GM19324 (cell line): ENCODE data around the gene PCDH11X.
"Not testable (repeated sequence)": the region's sequence is repeated elsewhere in the genome, so short reads cannot be mapped to it uniquely, and the experiment has no call there.

ENCODE experiments used
- ATAC-seq: cut with Tn5 transposase; IDR thresholded peaks from one replicate; pipeline ENCODE4 v1.9.1; 2021; ENCODE audit warnings: mild to moderate bottlenecking, moderate library complexity; ENCODE audit not compliant: unreplicated experiment, low FRiP score

Gene PCDH11X, protein sequence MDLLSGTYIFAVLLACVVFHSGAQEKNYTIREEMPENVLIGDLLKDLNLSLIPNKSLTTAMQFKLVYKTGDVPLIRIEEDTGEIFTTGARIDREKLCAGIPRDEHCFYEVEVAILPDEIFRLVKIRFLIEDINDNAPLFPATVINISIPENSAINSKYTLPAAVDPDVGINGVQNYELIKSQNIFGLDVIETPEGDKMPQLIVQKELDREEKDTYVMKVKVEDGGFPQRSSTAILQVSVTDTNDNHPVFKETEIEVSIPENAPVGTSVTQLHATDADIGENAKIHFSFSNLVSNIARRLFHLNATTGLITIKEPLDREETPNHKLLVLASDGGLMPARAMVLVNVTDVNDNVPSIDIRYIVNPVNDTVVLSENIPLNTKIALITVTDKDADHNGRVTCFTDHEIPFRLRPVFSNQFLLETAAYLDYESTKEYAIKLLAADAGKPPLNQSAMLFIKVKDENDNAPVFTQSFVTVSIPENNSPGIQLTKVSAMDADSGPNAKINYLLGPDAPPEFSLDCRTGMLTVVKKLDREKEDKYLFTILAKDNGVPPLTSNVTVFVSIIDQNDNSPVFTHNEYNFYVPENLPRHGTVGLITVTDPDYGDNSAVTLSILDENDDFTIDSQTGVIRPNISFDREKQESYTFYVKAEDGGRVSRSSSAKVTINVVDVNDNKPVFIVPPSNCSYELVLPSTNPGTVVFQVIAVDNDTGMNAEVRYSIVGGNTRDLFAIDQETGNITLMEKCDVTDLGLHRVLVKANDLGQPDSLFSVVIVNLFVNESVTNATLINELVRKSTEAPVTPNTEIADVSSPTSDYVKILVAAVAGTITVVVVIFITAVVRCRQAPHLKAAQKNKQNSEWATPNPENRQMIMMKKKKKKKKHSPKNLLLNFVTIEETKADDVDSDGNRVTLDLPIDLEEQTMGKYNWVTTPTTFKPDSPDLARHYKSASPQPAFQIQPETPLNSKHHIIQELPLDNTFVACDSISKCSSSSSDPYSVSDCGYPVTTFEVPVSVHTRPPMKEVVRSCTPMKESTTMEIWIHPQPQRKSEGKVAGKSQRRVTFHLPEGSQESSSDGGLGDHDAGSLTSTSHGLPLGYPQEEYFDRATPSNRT (N-terminal part only)

DNA sequence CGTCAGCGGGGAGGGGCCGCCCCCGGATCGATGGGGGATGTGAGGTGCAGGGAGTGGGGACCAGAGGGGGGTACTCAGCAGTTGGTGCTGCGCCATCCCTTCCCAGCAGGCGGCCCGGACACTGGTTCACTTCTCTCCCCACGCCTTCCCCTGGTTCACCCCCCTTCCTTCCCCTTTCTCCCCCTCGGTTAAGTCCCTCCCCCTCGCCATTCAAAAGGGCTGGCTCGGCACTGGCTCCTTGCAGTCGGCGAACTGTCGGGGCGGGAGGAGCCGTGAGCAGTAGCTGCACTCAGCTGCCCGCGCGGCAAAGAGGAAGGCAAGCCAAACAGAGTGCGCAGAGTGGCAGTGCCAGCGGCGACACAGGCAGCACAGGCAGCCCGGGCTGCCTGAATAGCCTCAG is at the start of gene PCDH11X:
Gene PCDH11X, plus strand, starts transcription at position 241 of the 400 bp plus-strand sequence. CDS start 56,130 bp downstream, outside the sequence.
- not testable (repeated sequence) for ATAC-seq

DNA sequence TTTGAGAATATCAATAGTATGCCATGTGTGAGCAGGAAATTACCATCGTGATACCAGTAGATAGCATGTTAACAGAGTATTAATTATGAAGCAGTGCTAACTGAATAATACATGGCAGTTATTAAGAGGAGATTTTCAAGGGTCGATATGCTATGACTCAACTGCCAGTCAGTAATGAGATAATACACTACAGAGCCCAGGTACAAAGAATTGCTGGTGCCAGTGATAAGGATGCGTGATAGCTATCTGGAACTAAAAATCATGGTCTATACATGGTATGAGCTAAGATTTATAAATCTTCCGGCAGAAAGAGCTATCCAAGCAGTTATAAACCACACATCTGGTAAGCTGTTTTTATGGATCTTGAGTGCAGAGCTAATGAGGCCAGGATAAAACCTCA is 31.7 kb upstream of the PCDH11X start:
- not testable (repeated sequence) for ATAC-seq

DNA sequence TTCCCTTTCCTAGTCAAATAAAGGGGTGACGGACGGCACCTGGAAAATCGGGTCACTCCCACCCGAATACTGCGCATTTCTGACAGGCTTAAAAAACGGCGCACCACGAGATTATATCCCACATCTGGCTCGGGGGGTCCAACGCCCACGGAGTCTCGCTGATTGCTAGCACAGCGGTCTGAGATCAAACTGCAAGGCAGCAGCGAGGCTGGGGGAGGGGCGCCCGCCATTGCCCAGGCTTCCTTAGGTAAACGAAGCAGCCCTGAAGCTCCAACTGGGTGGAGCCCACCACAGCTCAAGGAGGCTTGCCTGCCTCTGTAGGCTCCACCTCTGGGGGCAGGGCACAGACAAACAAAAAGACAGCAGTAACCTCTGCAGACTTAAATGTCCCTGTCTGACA is 26.2 kb upstream of the PCDH11X start:
- ATAC-seq = not testable (repeated sequence)

DNA sequence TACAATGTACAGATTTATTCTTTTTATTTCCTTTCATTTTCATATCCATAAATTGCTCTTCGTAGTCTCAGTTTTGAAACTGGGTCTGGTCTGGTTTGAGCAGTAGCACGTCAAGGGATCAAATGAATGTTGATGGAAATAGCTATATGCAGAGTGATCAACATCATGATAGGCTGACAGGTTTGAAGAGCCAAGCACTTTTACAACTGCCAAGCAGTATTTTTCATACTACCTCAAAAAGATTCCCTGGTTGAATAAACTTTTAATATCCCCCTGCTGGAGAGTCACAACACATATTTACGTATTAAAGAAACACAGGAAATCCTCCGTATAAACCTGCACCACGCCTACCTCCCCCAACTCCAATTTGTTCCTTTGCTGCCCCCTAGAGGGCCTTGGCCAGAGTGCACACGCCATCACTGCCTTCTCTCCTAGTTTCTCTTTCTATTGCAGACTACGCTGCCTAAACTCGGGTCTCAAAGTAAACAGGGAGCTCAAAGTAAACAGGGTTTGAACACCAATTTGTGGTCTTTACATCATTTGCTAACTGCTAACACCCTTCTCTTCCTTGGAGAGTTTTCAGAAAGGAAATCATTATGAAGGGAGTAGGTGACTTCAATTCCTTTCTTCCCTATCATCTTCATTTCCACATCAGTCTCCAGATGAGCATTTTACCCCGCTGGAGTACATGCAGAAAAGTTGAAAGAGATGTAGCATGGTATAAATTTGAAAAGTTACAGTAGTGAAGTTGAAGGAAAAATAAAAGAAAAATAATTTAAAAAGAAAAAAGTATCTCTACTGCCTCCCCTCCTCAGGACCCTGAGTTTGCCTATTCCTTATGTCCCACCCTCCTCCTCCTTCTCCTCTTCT is 8.3 kb upstream of the PCDH11X start:
- ATAC-seq = peak; percentile 96

DNA sequence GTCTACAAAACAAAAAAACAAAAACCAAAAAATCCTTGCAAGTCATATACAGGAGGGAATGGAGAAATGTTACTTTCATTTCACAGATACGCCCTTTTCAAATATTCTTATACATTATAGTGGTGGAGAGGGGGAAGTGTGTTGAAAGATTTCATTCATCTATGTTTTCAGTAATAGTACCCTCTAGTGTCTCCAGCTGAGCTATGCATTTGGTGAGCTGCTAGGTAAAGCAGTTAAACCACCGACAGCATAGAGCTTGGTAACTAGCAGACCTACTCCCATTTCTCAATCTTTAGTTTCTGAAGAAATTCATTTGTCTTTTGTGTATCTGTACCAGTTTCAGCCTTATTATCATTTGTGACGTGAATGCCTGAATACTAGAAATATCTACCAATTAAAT is 5.2 kb upstream of the PCDH11X start:
- not testable (repeated sequence) for ATAC-seq

DNA sequence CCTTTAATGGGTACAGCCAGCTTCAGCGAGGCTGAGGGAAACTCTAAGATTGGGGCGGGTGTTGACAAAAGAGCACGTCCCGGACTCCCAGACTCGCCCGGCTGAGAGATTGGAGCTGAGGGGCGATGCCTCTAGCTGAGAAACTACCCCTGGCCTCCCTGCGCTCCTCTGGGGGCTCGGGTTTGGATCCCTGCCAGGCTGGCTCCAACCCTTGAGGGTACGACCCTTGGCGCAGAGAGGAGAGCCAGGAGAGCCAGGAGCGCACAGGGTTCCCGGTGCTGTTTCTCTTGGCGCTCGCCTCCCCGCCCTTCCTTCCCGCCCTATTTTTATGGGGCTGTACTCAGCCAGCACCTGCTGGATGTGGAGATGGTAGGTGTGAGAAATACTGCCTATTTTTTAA is 833 bp downstream of the PCDH11X start:
- not testable (repeated sequence) for ATAC-seq

DNA sequence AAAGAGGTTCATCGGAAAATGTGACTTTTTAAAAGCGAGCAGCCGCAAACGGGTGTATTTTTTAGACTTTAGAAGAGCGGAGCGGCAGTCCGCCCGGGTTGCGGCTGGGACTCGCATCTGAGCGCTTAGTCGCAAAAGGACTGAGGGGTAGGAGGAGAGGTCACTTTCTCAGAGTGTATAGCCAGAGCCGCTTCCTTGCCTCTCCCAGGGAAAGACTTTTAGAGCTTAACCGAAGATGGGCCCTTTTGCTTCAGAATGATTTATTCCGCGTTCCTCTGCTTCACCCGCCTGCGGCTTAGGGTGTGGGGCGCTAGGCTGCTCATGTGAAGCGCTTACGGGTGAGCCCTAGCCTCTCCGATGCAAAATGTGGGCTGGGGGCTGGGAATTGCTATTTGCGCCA is 1.5 kb downstream of the PCDH11X start:
- not testable (repeated sequence) for ATAC-seq

DNA sequence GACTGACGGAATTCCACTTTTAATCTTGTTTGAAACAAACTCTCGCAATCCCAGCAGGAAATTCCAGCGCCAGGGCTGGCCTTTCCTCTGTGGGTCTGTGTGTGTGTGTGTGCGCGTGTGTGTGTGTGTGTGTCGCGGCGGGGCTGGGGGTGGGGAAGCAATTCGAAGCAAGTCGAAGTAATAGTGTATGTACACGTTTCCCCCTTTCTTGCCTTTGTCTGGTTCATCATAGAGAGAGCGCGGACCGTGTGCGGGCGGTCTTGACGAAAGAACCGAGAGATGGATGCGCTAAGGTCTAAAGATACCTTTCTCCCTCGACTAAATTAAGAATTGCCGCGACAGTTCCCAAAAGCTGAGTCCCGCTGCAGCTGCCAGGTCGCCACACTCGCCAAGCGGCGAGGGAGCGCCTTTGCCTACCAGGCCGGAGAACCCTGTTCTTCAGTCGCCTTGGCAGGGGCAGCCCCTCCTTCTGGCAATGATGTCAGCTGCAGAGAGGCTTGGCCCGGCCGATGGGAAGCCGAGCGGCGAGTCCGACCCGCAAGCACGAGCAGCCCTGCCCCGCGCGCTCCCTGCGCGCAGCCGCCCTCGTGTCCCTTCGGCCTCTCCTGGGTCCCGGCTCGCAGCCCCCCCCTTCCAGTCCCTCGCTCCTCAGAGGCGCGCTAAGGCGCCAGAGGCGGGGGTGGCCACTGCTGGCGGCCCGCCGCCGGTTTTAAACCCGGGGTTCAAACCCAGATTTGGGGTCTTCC is 2.6 kb downstream of the PCDH11X start:
- not testable (repeated sequence) for ATAC-seq

DNA sequence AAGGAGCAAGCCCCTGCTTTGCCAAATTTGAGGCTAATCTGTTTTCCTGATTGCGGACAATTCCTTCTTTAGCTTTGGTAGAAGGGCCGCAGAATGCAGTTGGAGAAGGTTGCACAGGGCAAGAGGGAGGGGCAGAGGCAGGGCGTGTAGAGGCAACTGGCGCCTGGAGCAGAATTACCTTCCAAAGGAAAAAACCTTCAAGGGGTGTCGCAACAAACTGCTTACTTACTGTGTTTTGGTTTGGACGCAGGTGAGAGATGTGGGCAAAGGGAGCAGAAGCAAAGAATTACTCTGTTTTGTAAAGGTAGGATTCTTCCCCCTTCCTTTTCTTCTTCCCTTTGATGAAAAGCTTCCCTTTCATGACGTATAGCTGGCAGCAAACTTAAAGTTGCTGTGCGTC is 3.6 kb downstream of the PCDH11X start:
- not testable (repeated sequence) for ATAC-seq

DNA sequence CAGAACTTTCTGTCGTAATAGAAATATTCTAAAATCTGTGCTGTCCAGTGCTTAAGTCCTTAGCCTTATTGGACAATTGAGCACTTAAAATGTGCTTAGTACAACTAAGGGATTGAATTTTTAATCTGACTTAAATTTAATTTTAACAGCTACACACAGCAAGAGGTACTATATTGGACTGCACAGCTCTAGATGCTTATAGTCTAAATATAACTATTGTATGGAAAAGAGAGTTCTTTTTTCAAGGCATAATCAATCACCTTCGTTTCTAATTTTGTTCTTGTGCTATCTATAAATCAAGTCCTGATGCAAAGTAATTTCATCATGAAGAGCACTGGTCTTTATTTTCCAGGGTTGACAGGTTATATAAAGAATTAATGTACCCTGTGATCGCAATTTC is 38.4 kb downstream of the PCDH11X start:
- not testable (repeated sequence) for ATAC-seq

DNA sequence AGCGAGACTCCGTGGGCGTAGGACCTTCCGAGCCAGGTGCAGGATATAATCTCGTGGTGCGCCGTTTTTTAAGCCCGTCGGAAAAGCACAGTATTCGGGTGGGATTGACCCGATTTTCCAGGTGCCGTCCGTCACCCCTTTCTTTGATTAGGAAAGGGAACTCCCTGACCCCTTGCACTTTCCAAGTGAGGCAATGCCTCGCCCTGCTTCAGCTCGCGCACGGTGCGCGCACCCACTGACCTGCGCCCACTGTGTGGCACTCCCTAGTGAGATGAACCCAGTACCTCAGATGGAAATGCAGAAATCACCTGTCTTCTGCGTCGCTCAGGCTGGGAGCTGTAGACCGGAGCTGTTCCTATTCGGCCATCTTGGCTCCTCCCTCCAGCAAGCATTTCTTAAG is 46.1 kb downstream of the PCDH11X start:
- not testable (repeated sequence) for ATAC-seq
